SU-DHL-6 (cell line): ENCODE data around the gene MAPK14.

Experiments used
- EZH2phosphoT487 ChIP-seq: fragments of 200-600 bp; sonication (generic), shearing (Covaris generic); conservative IDR thresholded peaks from 2 replicates; pipeline ENCODE4 v1.6.1; 2018; ENCODE audit warnings: mild to moderate bottlenecking, antibody characterized with exemption, low read length, moderate library complexity, mixed read lengths
- TF ChIP-seq, protein P1 (sequence below): fragments of 200-600 bp; sonication (generic); IDR thresholded peaks from one replicate; pipeline ENCODE4 v1.5.1; 2017; ENCODE audit warnings: antibody characterized with exemption, mild to moderate bottlenecking, low read length, moderate library complexity; ENCODE audit not compliant: insufficient read depth, poor library complexity, severe bottlenecking

- TF ChIP-seq, protein P1, sequence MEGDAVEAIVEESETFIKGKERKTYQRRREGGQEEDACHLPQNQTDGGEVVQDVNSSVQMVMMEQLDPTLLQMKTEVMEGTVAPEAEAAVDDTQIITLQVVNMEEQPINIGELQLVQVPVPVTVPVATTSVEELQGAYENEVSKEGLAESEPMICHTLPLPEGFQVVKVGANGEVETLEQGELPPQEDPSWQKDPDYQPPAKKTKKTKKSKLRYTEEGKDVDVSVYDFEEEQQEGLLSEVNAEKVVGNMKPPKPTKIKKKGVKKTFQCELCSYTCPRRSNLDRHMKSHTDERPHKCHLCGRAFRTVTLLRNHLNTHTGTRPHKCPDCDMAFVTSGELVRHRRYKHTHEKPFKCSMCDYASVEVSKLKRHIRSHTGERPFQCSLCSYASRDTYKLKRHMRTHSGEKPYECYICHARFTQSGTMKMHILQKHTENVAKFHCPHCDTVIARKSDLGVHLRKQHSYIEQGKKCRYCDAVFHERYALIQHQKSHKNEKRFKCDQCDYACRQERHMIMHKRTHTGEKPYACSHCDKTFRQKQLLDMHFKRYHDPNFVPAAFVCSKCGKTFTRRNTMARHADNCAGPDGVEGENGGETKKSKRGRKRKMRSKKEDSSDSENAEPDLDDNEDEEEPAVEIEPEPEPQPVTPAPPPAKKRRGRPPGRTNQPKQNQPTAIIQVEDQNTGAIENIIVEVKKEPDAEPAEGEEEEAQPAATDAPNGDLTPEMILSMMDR = no peak
- TF ChIP-seq EZH2phosphoT487 = no peak
These were observed 42.6 kb downstream of the MAPK14 start for GRCh38 chr6:36070252-36070651.
